ENCODE results near the gene ASB2.

The ASB2 gene

DNA sequence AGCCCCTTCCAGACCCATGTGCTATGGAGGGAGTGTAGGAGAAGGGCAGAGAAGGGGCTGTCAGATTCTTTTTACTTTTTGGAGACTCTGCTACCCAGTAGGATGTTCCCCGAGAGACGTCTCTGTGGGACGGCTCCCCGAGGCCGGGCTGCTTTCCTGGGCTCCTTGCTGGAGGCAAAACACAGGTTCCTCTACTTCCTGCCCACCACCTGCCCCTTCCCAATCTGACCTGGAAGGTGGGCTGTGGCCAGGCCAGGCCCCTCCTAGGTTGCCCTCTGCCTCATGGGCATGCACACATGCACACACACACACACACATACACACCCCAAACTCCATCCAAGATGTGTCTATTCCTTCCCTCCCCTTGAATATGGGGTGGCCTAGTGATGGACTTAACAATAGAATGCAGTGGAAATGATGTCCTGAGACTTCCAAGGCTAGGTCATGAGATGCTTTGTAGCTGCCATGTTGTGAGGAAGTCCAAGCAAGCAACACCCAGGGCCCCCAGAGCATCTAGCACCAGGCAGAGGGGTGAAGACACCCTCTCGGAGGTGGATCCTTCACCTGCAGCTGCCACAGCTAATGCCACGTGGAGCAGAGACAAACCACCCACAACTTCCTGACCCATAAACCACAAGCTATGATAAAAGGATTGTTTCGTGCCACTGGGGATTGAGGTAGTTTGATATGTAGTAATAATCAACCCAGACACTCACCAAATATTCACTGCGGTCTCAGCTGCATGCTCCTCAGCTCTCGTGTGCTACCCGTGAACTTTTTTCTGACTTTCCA lies 1.6 kb upstream of the ASB2 start:
- DNase-seq, result no peak

DNA sequence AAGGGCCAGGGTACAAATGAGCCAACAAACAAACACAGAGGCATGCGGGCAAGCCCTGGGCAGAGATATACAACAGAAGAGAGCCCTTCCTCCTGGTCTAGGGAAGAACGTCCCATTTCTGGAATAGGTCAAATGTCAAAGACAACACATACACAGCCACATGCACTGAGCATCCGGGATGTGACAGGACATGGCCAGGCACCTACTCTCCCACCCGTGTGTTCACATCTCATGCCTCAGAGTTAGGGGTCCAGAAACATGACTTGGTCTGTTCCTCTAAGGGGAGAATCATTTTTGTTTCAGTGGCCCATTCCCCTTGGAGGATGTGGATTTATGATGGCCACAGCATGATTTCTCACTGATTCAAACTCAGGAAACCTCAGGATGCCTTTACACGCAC lies 801 bp upstream of the ASB2 start:
- DNase-seq, result no peak

DNA sequence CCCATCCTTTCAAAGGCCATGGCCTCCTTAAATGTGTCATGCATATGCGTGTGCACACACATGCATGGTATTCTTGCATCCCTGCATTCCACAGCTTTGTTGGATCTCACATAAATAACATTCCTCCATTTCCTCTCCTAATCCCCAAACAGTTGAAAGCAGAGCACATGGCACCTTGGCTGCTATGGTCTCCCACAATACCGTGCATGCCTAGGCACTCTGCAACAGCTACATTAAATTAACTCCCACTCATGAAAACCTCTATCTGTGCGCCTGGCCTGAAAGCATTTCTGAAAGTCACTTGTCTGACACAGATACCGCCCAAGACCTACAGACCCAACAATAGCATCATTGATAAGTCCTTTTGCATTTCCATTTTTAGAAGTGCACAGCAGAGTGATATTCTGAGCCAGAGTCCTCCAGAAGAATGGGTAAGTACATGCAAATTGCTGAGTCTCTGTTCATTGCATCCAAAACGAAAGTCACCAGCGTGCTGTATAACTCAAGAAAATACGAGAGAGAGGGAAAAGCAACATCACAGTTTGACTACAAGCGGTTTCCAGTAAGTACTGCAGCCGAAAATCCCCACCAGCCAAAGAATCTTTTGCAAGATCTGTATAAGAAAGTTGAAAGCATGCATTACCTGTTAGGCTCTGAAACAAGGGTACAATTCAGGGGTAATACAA lies 436 bp downstream of the ASB2 start:
- DNase-seq, result no peak

DNA sequence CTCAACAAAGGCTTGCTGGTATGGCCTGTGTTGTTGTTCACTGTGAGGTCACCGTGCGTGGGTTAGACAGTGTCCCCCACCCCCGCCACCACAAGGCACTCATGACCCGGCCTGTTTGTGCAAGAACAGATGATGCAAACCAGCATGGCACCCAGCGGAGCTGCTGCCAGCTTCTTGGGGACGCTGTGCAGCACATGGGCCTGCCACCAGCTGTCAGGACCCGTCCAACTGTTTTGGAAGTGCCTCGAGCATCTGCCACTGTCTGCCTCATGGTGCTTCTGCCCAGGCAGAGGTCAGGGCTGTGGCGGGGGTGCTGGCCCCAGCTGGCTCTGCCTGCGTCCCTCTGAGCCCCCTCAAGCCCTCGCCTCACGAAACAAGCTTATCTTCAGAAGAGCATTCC lies 1.5 kb downstream of the ASB2 start:
- DNase-seq, result no peak

DNA sequence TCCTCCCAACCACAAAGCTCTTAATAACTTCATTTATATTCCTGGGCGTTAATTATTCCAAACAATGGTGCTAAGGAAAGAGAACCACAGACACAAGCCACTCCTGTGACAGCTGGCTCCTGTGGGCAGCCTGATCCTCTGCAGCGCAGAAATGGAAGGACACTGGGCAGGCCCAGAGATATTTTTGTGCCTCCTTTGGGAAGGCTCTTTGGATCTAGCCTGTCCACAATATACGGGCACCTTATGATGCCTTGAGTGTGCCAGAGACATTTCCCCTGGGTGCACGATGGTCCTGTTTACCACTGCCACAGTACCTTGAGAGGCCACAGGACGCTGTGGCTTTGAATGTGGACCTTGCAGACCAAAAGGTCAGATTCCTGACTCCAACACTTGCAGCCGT lies 2.1 kb downstream of the ASB2 start:
- DNase-seq, result no peak

DNA sequence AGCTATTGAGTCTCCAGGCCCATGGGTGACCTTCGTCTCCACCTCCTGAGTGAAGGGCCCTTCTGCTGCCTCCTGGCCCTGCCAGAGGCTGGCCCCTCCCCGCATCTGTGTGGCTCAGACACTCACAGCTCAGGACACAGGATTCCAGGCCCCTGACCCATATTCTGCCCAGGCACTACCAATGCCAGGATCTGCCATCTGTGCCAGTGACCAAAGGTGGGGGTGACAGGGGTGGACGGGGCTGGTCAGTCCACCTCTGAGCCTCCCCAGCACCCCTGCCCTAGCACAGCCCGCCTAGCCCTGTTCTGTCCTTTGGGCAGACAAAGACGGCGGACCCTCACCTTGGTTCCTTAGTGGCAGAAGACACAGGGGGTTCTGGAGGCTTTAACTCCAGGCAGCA lies 2.8 kb downstream of the ASB2 start:
- DNase-seq, result no peak

DNA sequence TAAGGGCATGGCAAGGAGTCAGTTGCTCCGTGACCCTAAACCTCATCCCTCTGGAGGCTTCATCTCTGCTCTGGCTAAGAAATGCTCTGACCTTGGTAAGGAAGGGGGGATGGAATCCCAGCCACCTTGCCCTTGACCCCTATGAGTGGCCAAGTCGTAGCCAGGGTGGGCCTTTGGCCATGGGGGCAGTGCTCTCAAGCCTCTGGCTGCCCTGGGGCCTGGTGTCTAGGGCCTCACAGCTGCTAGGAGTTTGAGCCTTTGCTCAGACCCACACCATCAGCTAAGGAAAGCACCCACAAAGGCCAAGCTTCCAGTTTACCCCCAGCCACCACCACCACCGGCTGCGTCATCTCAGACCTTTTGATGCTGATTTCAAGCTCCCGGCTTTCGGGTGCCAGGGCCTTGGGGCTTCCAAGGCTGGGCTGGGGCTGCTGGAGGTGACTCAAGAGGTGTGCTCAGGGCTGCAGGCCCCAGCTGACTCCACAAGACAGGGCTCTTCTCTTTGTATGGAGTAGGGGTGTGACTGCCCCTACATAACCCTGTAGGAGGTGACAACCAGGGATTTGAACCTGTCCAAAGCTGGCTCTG lies 3.7 kb downstream of the ASB2 start:
- DNase-seq, result no peak

DNA sequence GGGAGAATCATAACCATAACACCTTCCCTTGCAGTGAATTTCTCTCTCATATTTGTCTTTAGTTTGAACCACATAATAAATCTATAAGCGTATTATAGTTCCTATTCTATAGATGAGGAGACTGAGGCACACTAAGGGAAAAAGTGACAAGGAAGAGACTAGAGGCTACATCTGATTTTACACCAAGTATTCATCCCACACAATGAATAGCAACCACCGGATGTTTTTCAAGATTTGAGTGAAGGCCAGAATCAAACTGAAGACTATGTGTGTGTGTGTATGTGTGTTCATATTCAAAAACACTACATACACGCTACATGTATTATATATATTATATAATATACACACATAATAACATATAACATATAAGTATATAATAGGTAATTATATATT lies 4.7 kb downstream of the ASB2 start:
- DNase-seq, result no peak

DNA sequence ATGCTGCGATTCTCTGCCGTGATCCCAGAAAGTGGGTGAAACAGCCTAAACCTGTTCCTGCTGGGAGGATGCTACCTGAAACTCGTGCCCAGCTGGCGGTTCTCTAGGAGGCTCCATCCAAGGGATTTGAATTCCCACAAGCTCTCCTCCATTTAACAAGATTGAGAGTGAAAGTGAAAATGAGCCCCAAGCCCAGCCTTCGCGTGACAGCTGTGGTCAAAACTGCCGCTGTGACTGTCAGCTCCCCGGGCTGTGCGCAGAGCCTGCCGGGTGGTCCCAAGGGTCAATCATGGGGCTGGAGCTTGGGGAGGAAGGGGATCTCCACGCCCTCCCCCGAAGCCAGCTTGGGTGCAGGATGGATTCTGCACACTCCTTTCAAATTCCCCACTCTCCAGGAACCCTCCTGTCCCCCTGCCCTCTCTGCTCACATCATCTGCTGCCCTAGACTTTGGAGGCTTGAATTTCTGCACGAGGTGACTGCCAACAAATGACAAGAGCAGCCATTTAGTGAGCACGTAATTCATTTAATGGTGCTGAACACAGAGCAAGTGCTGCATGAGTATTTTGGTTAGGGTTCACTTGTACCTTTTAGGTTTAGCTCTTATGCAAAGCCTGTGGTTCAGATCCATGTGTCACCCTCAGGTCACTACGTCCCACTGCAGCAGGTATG lies 5.3 kb downstream of the ASB2 start:
- no peak for DNase-seq

DNA sequence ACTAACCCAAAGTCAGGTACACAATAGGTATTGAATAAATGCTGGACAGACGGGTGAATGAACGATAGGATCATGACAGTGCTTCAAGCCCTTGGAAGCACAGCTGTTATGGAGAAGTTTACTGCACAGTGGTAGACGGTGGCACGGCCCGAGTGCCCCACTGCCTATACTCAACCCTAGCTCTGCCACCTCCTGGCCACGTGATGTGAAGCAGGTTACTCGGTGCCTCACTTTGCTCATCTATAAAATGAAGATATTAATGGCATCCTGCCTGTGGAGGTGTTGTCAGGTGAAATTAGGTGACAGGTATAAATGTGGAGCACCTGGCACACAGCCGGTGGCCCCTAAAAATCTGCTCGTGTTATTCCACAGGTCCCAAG lies 5.8 kb downstream of the ASB2 start:
- DNase-seq, result no peak

DNA sequence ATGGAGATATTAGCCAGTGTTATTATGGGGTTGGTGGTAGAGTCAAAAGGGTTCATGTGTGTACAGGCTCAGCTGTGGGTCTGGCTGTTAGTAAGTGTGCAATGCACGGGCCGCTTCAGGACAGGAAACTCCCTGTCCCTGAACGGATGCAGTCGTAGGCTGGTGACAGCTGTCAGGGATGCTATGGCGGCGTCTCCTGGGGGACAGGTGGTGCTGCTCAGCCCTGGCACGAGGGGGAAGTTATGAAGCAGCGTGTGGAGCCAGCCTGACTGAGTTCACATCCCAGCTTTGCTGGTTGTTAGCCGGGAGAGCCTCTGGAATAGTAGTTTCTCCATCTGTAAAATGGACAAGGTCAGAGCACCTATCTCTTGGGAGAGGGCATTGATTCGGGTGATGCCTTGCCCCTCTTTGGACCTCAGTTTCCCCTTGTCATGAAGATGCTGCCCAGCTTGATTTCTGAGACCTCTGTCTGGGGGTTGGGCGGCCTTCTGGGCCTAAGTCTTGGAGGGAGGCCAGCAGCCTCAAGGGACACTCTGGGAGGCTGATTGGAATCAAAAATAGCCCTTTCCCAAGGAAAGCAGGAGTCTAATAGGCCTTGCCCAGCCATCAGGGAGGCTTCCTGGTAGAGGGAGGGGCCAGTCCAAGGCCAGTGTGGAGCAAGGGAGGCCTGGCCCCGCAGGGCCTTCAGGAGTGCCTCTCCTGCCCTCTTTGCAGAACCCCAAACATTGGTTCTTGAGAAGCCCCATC lies 7.1 kb downstream of the ASB2 start:
- no peak for DNase-seq

DNA sequence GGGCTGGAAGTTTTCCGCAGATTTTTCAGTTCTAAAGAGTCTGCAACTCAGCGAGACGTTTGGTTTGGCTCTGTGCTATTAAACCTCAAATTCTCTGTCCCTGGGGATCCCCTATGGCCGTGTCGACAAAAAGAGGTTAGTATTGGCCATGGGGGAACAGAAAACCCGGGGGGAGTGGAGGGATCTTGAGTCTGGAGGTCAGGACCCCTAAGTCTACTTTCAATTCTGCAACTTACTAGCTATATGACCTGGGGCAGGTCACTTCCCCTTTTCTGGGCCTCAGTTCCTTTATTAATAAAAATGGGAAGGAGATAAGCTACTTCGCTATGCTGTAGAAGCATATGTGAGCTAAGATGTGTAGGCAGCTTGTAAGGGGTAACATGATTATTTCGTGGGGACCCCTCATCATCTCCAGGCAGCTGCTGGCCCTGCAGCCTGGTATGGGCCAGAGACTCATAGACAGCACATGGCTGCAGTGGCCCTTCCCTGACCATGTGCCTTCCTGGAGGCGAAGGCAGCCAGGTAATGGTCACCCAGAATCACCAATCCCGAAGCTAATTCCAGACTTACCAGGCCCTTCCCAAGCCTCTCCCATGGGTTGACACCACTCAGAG lies 8.6 kb downstream of the ASB2 start:
- no peak for DNase-seq

DNA sequence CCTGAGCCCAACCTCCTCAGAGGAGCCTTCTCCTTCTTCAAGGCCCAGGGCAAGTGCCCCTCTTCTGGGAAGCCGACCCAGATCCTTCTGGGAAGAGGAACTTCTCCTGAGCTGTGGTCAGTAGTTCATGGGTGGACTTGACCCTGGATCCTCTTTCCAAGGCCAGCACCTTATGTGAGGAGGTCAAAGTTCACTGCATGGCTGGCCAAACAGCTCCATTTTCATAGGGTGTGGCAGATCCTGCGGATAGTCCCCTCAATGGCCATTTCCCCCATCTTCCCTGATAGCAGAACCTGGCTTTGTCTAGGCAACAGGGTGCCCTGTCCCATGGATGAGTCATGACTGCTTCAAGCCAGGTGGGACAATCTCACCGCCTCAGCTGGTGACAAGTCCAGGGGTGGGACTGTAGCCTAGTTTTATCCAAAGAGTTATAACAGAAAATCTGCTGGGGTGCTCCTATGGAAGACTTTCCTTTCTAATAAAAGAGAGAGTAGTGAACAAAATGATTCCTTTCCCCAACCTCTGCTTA lies 10.4 kb downstream of the ASB2 start:
- DNase-seq, result no peak

DNA sequence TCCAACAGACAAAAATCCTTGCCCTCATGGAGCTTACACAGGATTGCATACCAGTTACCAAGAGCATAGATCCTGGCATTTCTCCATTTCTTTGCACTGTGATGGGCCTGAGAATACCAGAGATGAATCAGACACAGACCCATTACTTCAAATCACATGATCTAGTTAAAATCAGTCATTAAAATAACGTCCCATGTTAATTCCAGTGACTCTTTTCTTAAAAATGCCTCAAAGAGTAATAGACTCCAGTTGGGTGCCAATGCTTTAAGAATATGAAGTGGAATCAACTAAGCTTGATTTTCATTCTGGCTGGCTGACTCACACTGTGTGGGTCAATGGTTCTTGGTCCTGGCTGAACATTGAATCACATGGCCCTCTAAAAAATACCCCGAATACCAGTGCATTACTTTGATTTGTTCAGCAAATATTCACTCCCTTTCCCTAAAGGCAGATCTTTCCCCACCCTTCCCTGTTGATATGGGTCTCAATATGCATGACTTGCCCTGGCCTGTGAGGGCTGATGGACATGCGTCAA lies 11.0 kb downstream of the ASB2 start:
- DNase-seq, result no peak

DNA sequence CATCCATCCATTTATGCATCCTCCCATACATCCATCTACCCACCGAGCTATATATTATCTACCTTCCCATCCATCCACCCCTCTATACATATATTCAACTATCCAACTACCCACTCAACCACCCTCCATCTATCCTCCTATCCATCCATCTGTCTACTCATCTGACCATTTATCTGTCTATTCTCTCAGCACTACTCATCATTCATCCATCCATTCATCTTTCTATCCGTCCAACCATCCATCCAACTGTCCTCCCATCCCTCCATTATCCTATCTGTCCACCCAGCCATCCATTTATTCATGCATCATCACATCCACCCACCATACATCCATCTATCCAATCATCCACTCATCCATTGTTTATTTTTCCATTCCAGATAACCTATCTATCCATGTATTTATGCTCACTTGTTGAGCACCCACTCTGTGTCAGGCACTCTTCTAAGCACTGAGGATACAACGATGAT lies 11.5 kb downstream of the ASB2 start:
- no peak for DNase-seq

DNA sequence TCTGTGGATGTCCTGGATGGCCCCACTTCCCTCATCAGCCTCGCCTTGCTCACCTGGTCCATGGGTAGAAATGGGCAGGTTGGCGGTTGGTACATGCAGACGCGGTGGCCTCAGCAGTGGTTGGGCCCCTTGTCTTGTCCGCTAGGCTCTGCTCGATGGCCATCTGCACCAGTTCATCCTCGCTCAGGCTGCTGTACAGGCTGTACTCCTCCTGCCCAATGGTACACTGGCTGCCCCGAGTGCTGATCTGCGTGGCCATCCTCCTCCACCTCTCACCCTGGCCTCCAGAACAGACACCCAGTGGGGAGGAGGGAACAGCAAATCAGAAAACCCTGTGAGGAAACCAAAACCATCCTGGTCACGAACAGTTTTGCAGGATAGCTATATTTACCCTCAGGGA lies 12.1 kb downstream of the ASB2 start:
- no peak for DNase-seq

DNA sequence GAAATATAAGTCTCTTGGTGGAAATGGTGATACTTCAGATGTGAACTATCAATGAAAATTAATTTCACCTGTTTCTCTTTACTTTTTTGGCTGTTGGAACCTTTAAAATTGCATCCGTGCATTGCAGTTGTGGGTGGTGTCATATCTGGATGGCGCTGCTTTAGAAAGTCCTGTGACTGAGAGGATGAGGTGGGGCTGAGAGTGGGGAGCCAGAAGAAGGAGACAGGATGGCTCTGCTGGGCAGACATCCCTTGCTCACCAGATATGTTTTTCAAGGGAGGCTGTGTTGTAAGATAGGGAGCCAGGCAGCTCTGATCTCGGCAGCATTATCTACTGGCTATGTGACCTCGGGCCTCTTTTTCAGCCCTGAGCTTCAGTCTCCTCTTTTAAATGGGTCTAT lies 12.7 kb downstream of the ASB2 start:
- DNase-seq, result no peak

DNA sequence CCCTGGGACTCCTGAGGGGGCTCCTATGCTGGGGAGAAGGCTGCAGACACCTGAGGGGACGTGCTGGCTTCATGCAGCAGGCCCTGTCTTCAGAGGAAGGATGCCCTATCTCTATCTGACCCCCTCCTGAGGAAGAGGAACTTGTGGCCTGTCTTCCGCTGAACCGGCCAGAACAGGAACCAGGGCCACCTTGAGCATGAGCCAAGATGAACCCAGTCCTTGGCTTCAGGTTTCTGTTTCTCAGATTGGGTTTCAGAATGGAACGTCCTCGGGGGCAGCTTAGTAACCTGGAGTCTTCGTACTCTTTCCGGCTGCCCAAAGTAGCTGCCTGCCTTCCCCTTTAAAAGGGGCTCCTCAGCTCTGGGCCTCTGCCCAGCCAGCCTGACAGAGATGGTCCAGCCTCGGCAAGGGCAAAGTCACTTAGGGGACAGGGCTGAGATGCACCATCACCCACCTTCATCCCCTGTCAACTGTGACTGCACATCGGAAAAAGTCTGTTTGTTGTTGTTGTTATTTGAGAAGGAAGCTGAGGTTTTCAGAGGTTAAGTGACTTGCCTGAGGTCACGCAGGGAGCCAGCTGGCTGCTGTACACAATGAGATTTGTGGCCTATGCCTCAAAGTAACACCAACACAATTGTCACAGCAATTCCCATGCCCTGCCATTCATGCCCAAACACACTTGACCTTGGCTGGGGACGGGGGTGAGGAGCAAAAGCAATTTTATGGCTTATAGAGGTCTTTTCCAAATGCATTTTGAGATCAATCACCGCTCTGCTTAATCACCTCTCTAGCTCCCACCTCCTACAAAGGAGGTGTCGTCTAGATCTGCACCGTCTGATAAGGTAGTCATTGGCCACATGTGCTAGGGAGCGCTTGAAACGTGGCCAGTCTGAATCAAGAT lies 13.4 kb downstream of the ASB2 start:
- DNase-seq, result no peak

DNA sequence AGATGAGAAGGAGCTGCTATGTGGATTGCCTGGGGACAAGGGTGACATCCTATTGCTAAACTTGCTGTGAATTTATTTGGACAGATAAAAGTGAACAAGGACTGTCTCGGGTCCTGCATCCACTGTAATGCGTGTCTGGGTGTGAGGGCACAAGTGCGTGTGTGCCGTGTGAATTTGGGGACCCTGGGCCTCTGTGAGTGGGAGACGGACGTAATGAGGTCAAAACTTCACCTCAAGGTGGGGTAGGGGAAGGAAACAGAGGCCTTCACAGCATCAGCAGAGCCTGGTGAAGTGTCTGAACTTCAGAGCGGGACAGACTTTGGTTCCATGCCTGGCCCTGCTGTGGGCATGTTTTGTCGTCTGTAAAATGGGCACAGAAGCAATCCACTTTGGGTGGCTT lies 14.8 kb downstream of the ASB2 start:
- no peak for DNase-seq

DNA sequence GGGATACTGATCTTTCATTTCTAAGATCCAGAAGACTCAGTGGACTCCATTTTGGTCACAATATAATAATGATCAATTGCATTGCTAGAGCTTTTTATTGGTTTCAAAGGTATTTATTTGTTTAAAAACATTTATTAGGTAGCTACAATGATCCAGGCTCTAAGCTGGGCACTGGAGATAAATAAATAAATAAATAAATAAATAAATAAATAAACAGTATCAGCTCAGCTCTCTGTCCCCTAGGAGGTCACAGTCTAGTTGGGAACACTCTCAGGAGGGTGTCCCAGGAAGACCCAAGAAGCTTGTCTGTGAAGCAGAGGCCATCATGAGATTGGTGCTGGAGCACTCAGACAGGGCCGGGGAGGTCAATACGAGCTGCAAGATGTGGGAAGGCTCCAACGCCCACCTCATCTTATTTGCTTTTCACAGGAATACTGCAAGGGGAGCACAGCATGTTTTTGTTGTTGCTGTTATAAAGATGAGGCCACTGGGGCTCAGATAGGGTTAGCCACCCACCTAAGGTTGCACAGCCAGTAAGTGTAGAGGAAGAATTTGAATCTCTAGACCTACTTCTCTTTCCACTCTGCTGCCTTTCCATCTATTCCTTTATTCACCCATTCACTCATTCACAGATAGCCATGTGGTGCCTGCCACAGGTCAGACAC lies 15.5 kb downstream of the ASB2 start:
- no peak for DNase-seq

Measured in NCI-H1048 (cell line).